DMS114 treated with DMSO at 0.1 percent for 48 hours (cell line): ENCODE results near the gene PLPP3.
"Not testable (repeated sequence)": the region's sequence is repeated elsewhere in the genome, so short reads cannot be mapped to it uniquely, and the experiment has no call there.

ENCODE experiments used
- DNase-seq: peaks from one replicate; lab custom pipeline; 2025; ENCODE audit not compliant: unreplicated experiment; lab: John Stamatoyannopoulos, UW

The PLPP3 gene

DNA sequence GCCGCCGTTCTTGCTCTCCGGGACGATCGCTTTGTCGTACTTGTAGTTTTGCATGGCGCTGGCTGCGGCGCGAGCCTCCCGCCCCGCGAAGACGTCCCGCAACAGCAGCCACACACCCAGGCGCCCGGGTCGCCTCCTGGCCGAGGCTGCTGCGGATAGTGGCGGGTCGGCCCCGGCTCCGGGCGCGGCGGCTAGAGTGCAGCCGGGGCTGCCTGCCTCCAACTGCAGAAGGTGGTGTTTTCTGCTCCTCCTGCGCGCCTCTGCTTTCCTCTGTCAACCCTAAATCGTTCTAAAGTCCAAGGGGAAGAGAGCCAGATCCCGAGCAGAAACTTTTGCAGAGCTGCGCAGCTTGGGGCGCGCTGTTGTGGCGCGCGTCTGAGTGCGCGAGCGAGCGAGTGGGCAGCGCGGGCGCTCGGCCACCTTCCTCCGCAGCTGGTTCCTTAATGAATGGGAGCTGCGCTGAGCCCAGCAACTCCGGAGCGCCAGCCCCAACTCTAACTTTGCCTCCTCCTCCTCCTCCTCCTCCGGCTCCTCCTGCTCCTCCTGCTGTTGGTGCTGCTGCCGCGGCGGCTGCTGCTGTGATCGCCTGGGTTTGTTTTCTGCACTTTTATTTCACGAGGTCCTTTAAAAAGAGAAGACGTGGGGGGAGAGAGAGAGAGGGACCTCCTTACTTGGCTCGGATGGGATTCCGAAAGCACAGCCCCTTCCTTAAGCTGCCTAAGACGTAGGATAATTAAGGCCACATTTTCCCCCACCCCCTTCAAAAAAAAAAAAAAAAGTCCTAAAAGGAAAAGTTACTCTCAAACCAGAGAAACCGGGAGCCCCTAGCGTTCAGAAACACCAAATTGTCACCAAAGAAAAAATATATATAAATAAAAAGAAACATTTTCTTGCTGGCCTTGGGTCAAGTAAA, at the start of gene PLPP3:
PLPP3 (minus strand) TSS at position 601 of the 913 bp plus-strand sequence; CDS start at position 54, 547 bp downstream.
- DNase-seq = peak; percentile 94

- no peak for DNase-seq
Observed at GRCh38 chr1:56627636-56628039, 48.3 kb upstream of the PLPP3 start.

- no peak for DNase-seq
Observed at GRCh38 chr1:56627019-56627635, 47.8 kb upstream of the PLPP3 start.

- no peak for DNase-seq
Observed at GRCh38 chr1:56626546-56626945, 47.2 kb upstream of the PLPP3 start.

DNA sequence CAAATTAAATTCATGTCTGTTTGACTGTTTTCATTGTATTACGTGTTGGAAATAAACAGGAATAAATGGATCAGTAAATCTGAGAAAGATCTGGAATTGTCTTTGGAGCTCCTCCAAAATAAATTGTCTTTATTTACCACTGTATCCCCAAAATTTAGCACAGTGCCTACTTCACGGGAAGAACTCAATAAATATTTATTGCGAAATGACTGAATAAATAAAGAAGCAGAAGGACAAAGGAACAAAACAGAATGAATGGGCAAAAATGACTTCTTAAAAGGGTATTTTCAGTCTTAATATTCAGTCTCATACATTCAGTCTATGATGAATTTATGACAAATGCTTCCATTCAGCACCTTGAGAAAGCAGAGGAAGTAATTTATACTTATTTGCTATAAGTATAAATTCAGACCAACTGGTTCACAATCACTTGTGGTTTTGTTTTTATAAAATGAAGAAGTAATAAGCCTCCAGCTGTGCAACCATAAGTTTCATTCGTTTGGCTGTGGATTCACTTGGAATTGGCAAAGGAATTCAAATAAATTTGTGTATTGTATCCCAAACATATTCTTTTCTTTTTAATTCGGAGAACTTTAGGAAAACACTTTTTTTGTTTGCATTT, 46.6 kb upstream of the PLPP3 start:
- DNase-seq = no peak

DNA sequence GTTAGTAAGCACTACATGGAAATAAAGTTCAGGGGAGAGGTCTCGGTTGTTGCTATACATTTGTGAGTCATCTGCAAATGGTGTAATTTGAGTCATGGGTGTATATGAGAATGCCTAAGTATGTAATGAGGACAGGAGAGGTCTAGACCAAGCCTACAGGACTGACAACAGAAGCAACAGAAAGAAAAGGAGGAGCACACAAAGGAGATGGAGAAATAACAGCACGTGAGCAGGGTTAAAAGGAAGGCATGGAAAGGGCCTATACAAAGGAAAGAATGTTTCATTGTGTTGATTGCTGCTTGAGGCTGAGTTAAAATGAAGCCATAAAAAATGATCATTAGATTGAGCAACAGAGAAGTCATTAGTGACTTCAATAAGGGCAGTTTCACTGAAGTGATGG, 37.8 kb upstream of the PLPP3 start:
- DNase-seq = no peak

GRCh38 chr1:56610770-56611169, 31.4 kb upstream of the PLPP3 start:
- DNase-seq = not testable (repeated sequence)

- DNase-seq = not testable (repeated sequence)
Observed at GRCh38 chr1:56610097-56610496, 30.7 kb upstream of the PLPP3 start.

- not testable (repeated sequence) for DNase-seq
Observed at GRCh38 chr1:56595397-56596191, 16.2 kb upstream of the PLPP3 start.

DNA sequence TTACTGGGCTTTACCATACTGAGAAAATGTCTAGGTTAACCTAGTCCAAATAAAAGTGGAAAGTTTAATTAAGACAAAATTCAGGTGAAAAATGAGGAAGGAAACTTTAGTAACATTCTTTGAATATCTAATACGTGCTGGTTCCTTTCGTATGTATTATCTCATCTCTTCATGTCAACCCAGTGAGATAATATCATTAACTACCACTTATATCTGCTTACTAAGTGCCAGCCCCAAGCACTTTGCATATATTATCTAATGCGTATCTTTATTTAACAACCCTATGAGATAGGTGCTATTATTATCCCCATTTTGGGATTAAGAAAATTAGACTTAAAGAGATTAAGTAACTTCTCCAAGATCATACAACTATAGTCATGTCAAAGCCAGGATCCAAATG, 12.5 kb upstream of the PLPP3 start:
- no peak for DNase-seq

GRCh38 chr1:56590520-56591011, 11.2 kb upstream of the PLPP3 start:
- DNase-seq = no peak

DNA sequence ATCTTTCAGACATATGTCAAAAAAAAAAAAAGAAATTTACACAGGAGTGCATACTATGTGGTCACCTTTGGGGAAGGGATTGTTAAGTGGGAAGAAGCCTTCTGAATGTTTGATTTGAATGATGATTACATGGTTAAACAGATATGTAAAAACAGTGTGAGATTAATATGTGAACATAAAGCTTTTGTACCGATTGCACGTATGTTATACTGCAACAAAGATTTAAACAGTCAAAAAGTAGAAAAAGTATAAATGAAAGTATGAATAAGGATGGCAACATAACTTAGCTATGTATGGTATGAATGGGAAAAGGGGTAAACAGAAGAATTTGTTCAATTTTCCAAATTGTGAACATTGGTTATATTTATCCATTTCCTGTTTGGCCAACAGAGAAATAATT, 10.0 kb upstream of the PLPP3 start:
- DNase-seq = no peak

GRCh38 chr1:56586502-56586901, 7.1 kb upstream of the PLPP3 start:
- DNase-seq = no peak

DNA sequence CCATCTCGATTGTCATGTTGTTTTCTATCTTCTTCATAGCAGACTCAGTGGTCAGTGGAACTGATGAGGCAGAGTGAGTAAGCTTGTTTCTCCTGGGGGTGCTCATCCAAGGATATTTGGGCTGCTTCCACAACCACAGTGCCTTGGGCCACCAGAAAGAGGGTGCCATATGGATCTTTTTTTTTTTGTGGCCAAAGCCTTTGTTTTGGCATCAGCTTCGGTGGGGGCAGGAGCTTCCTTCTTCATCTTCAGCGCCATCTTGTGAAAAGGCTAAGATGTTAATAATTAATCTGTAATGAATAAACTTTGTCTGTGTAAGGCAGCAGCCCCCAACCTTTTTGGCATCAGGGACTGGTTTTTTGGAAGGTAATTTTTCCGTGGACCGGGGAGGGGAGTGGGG, 6.6 kb upstream of the PLPP3 start:
- no peak for DNase-seq

DNA sequence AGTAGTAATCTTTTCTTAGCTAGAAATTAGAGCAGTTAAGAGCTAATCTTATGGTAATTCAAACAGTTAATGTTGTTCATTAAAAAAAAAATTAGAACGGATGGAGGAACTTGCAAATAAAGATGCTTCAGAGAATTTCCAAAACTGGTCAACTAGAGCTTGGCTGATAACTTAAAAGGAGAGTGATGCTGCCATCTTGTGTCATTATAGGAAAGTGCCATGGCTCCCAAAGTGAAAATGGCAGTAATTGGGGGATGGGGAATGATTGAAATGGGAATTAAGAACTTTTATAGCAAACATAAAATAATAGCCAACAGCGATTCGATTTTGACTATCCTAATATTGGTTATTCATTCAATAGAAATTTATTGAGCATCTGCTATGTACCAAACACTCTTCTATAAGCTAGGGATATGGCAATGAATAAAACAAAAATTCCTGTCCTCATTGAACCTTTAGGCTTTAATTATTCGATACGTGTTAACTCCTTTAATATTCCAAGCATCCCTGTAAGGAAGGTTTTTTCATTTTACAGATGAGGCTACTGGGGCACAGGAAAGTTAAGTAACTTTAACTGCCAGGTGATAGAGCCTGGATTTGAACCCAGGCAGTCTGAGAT, 5.7 kb upstream of the PLPP3 start:
- peak; percentile 68 for DNase-seq

DNA sequence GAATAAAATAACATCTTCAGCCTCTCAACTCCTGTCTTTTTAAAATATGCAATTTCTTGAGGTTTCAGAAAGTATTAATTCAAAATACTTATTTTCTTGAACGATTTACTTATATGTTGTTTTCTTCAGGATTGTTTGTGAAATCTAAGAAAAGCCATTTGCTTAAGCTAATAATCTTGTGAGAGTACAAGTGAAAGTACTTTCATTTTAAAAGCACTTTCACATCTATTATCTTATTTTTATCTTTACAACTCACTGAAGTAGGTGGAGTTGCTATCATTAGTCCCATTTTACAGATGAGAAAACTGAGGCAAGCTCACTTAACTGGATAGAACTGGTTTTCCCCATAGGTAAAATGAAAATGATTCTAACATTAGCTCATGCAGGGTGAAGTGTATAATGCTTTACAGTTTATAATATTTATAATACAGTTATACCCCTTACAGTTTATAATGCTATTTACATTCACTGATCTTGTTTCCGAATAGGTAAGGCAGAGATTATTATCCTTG, 4.7 kb upstream of the PLPP3 start:
- DNase-seq = no peak

GRCh38 chr1:56580771-56581170, 1.4 kb upstream of the PLPP3 start:
- DNase-seq = no peak

GRCh38 chr1:56578138-56578962, 1.0 kb downstream of the PLPP3 start:
- DNase-seq = peak; percentile 19

DNA sequence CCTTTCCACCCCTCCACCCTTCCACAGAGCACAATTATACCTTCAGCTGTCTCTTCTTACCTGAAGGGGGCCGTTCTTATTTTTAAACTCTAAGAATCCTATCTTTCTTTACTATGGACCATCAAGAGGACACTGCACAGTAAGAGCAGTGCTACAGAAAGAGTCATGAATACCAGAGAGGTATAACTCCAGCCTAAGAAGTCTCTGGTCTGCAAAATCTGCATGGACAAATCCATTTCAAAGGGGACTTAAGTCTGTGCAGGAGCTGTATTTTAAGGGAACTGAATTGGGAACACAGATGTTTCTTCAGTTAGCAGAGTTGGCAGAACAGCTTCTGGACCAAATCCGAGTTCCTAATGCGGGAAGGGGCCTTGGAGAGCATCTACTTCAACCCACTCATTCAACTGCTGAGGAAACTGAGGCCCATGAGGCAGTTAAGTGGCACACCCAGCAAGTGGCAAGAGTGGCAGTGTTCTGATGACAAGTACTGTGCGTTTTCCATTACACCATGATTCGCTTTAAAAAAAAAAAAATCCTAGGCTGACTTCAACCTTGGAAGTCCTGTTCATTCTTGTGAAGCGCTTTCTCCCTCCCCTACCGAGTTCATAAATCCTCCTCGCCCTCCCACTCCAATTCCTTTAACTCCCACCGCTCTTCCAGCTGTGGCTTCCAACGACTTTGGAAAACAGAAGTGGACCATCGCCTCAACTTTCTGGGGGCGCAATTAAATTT, 1.8 kb downstream of the PLPP3 start:
- DNase-seq = no peak
